NCI-H82 (cell line): Measurements from ENCODE around the gene NOP58.
A peak's percentile ranks its signal among the peaks of the same experiment; 100 is the strongest.
"Not testable (repeated sequence)": the region's sequence is repeated elsewhere in the genome, so short reads cannot be mapped to it uniquely, and the experiment has no call there.

ENCODE experiments used
- DNase-seq: peaks from one replicate; lab custom pipeline; 2025; lab: John Stamatoyannopoulos, UW

NOP58 gene, protein sequence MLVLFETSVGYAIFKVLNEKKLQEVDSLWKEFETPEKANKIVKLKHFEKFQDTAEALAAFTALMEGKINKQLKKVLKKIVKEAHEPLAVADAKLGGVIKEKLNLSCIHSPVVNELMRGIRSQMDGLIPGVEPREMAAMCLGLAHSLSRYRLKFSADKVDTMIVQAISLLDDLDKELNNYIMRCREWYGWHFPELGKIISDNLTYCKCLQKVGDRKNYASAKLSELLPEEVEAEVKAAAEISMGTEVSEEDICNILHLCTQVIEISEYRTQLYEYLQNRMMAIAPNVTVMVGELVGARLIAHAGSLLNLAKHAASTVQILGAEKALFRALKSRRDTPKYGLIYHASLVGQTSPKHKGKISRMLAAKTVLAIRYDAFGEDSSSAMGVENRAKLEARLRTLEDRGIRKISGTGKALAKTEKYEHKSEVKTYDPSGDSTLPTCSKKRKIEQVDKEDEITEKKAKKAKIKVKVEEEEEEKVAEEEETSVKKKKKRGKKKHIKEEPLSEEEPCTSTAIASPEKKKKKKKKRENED

DNA sequence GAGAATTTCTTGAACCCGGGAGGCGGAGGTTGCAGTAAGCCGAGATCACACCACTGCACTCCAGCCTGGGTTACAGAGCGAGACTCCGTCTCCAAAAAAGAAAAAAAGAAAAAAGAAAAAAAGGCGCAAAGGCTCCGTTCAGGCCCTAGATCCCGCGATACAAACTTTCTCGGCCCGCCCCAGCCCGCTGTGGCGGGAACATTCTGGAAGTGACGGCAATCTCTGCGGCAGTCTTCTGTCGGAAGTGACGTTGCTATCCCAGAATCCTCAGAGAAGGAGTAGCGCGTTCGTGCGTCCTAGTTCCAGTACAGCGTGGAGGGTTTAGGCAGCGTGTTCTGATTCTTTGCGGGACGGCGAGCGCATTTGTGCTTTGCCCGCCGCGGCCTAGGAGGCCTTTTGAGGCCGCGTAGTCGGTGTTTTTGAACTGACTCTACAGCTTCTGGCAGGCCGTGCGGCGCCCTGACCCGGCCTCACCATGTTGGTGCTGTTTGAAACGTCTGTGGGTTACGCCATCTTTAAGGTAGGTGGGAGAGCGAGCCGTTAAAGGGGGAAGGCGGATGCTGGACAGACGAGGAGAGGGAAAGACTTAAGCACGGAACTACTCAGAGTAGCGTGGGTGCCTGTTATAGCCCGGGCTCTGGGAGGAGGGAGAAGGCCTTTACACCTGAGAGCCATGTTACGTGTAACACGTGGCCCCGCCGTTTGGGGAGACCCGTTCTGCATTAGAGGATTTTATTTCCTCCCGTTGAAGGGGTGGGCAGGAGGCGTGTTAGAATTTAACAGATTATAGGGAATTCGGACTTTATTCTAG, at the start of gene NOP58:
NOP58 (plus strand) TSS at position 297 of the 811 bp plus-strand sequence; CDS start at position 476, 179 bp downstream.
- DNase-seq, result peak; percentile 98

DNA sequence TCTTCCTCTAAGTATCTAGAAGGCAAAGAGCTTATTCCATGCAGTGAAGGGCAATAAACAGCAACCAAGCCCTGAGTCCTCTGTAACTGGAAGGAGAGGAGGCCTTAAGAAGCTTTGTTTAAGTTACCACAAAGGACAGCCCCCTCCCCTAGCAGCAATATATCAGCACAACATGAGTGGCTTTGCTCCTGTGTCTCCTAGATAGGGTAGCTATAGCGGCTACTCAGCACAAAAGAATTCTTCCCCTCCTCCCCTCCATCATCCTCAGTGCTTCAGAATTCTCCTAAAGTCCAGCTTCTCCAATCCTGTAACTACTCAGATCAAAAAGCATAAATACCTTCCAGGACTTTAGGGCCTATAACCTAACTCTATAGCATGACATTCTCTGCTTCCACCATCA, 43.7 kb upstream of the NOP58 start:
- DNase-seq, result peak; percentile 36

DNA sequence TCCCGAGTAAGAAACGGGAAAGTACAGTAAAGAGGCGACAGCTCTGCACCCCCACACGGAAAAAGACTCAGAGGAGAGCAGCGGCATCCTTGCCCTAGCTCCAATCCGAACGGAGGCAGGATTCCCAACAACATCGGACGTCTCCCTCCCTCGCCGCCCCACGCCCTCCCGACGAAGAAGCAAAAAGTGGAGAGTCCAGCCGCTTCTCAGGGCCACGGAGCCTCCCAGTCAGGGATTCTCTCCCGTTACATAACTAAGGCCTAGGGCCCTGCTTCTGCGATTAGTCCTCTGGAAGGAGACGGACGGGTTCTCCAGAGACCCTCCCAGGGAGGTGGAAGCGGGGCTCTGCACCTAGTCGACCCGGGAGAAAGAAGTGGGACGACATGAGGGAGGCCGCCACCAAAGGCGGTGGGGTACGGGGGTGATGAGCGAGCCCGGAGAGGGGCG, 27.8 kb upstream of the NOP58 start:
- DNase-seq, result peak; percentile 70

DNA sequence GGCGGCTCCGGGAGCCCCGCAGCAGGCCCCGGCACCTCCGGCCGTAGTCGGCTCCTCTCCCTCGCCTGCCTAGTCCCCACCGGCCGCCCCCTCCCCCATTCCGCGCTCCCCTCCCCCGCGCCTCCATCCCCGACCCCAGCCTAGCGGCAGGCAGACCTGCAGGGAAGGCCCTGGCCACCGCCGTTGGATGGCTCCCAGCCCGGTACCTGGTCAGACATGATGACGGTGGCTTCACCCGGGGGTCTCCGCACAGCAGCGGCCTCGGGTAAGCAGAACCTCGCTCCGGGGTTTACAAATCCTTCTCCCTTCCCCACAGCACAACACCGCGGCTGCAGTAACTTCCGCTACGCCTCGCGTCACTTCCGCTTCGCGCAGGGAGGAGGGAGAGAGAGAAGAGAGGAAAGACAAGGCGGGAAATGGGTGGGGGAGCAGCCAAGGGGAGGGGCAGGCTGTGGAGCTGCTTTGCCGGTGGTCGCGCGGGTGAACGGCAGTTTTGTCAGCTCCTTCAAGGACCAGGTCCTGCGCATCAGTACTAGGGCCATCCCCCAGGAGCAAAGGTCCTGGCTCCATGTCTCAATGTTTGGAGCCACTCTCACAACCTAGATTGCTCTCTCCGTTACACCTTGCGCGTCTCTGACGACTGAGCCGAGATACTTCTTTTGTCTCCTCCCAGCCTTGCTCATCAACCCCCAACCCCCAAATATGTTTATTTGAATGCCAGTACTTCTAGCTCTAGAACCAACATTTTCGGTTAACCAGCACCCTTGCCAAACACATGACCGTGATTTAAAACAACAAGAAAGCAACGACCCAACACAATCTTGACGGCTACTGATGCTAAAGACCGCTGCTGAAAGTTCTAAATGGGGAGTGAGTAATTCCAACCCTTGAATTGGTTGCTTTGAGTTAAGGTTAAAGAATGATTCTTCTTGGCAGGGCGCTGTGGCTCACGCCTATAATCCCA, 27.0 kb upstream of the NOP58 start, which contains the start of gene SUMO1:
SUMO1 (minus strand) TSS at position 364 of the 964 bp plus-strand sequence; CDS start at position 218, 146 bp downstream.
- peak; percentile 98 for DNase-seq

DNA sequence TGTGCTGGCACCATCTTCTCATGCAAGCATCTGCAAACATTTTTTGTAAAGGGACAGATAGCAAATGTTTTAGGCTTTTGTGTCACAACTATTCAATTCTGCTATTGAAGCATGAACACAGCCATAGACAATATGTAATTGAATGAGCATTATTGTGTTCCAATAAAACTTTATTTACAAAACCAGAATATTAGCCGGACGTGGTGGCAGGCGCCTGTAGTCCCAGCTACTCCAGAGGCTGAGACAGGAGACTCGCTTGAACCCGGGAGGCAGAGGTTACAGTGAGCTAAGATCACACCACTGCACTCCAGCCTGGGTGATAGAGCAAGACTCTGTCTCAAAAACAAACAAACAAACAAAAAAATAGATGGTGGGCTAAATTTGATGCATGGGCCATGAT, 17.9 kb upstream of the NOP58 start:
- DNase-seq, result not testable (repeated sequence)

DNA sequence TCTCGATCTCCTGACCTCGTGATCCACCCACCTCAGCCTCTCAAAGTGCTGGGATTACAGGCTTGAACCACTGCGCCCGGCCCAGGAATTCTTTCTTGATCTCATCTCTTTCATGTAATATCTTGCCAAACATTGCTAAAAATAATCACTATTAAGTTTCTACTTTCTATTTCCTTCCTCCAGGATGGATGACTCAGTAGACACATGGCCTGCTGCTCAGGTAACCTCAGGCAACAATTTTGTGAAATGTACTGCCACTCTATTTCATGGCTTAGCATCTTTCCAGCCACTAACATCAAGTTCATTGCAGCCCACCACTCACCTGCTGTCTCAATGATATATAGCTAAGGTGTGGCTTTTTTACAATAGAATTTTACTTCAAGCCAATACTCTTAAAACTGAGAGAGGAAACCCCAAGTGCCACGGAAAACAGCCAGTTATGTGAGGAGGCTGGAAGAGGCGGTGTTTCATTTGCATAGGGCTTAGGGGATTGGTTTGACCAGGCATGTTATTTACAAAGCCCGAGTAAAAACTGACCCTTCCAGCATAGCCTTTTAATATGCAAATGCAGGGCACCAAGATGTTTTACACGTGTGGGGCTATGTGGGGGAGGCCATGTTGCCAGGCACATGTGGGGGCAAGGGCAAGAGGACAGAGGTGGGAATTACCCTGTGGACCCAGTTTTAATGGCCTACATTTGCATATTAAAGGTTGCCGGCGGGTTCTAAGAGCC, 15.9 kb upstream of the NOP58 start:
- DNase-seq, result no peak

DNA sequence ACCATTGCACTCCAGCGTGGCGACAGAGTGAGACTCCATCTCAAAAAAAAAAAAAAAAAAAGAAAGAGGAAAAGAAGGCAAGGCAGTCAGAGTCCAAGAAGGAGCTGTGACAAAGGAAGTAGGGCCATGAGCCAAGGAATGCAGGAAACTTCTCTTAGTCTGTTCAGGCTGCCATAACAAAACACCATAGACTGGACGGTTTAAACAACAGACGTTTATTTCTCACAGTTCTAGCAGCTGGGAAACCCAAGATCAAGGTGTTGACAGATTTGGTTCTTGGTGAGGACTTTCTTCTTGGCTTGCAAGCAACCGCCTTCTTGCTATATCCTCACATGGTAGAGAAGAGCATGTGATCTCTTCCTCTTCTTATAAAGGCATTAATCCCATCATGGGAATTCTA, 14.1 kb upstream of the NOP58 start:
- DNase-seq, result no peak

DNA sequence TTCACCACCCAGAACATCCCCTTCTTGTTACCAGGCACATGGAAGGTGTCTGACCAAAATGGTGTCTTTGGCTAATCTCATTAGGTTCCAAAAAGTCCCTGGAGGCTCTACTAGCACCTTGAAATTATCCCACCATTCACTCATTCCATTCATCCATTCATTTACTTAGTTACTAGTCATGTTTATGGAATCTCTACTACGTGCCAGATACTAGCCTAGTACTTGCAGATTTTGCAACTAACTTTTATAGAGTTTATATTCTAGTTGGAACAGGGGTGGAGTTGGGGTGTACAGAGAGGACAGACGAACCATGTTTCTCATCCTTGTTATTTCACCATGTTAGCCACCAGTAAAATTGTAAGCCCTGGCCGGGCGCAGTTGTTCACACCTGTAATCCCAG, 4.0 kb upstream of the NOP58 start:
- peak; percentile 11 for DNase-seq

DNA sequence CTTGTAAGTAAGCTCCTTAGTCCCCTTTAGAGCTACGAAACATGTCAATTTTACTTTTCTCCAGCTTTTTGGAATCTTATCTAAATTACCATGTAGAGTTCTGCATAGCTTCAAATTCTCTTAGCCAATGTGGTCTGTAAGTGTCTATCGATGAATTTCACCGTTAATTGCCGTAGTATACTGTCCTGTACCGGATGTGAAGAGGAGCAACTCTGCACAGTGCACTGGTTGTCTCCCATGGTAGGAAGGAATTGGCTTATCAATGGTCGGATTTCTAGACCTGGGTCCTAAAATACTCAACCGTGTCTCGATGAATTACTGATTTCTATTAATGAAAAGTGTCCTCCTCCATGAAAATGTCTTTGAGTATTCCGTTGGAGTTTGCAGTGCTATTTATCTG, 1.9 kb downstream of the NOP58 start:
- peak; percentile 36 for DNase-seq

DNA sequence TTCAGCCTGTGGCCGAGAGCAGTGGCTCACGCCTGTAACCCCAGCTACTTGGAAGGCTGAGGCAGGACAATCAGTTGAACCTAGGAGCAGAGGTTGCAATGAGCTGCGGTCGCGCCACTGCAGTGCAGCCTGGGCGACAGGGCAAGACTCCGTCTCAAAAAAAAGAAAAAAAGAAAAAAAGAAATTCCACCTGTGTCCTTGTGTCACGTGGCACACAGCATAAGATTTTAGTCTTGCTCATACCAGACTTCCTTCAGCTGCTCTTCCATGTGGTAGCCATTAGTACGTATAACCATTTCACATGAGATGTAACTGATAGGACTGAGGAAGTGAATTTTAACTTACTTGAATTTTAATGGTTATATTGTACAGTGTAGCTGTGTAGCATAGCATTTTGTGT, 4.0 kb downstream of the NOP58 start:
- no peak for DNase-seq

DNA sequence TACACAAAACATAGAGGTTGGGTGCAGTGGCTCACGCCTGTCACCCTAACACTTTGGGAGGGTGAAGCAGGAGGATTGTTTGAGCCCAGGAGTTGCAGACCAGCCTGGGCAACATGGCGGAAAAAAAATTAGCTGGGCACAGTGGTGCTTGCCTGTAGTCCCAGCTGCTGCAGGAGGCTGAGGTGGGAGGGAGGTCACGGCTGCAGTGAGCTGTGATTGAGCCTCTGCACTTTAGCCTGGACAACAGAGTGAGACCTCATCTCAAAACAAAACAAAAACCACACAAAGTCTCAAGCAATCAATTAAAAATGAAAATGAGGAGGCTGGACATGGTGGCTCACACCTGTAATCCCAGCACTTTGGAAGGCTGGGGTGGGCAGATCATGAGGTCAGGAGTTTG, 4.9 kb downstream of the NOP58 start:
- no peak for DNase-seq

DNA sequence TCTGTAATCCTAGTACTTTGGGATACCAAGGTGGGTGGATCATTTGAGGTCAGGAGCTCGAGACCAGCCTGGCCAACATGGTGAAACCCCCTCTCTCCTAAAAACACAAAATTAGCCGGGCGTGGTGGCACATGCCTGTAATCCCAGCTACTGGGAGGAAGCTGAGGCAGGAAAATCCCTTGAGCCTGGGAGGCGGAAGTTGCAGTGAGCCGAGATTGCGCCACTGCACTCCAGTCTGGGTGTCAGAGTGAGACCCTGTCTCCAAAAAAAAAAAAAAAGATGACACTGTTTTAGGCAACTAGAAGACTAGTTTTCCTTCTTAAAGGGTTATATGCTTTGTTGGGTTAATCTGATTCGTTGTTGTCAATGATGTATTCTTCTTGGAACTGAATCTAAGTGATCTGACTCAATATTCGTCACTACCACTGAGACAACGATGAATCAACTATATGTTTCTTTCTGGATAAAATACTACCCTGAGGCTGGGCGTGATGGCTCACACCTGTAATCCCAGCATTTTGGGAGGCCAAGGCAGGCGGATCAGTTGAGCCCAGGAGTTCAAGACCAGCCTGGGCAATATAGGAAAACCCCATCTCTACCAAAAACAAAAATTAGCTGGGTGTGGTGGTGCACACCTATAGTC, 10.6 kb downstream of the NOP58 start:
- DNase-seq, result not testable (repeated sequence)

DNA sequence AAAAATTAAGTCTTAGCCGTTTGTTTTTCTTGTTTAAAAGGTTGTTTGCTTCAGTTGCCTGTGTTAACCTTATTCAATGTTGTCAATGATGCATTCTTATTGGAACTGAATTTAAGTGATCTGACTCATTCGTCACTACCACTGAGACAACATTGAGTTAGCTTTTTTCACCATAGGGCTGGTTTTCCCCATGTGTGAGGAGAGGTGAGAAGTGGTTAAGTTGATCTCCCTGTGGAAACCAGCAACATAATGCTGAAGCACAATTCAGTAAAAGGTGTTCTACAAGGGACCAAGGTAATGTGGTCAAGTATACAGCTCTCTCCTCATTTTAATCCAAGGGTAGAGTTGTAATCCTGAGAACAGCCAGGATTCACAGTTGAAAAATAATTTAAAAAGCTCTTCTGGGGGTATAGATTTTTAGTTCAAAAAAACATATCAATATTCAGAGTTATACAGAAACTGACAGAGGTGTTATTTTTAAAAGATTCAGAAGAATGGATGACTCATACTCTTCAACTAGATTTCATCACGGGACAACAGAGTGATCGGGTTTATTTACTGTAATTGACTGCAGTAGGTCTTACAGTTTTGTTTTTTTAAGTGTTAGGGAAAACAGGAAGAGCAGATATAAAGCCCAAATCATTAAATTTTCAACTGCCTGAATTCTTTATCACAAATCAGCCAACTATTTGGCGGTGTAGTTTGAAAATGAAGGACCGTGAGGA, 12.6 kb downstream of the NOP58 start:
- DNase-seq, result no peak

DNA sequence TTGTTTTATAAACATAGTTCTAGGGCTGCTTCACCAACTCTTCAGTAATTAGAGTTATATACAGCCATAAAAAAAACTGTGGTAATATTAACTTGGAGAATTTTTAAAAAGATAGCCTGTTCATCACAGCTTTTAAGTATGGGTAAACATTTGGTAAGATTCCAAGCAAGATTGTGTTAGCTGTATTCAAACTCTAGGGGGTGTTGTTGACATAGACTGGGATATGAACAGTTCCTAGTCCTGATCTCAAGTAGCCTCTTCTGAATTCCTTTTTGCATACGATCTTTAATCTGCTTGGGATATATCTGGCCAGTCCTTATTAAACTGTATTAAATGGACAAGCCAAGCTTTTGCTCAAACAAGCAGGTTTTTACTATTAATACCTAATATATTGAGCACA, 13.4 kb downstream of the NOP58 start:
- DNase-seq, result peak; percentile 49

DNA sequence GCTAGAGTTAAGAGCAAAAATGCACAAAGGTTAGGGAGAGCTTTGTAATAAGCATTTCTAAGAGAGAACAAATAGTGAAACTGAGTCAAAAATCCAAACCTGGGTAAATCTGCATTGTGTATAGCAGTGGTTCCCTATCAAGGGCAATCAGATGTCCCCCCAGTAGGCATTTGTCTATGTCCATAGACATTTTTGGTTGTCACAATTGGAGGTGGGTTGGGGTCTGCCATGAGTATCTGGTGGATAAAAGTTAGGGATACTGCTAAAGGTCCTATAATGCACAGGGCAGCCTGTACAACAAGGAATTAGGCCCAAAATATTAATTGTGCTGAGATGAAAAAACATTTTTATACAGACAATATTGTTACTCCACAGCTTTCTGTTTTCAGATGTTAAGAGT, 21.0 kb downstream of the NOP58 start:
- no peak for DNase-seq

DNA sequence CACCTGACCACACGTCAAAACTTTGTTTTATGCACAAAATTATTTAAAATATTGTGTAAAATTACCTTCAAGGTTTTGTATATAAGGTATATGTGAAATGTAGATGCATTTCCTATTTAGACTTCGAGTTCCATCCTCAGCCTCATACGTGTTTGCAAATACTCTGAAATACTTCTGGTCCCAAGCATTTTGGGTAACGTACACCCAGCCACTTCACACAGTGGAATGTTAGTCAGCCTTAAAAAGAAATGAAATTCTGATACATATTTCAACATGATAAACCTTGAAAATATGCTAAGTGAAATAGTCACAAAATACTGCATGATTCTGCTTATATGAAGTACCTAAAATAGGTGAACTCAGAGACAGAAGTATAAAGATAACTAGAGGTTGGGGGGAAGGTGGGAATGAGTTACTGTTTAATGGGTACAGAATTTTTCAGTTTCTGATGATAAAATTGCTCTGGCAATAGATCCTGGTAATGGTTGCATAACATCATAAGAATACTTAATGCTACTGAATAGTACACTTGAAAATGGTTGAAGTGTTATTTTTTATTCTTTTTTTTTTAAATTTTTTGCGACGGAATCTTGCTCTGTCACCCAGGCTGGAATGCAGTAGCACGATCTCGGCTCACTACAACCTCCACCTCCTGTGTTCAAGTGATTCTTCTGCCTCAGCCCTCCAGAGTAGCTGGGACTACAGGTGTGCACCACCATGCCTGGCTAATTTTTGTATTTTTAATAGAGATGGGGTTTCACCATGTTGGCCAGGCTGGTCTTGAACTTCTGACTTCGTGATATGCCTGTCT, 24.0 kb downstream of the NOP58 start:
- DNase-seq, result no peak

DNA sequence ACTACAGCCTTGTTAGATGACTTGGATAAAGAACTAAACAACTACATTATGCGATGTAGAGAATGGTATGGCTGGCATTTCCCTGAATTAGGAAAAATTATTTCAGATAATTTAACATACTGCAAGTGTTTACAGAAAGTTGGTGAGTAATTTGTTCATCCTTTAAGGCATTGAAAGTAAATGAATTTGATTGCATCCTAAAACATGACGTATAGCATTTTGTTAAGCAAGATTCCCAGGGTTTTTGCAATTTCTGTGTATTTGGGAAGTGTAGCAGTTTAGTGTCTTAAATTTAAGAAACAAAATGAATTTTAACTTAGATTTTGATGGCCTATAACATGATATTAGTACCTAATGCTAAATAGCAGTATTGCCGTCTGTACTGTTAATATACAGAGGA, 24.8 kb downstream of the NOP58 start:
- no peak for DNase-seq

DNA sequence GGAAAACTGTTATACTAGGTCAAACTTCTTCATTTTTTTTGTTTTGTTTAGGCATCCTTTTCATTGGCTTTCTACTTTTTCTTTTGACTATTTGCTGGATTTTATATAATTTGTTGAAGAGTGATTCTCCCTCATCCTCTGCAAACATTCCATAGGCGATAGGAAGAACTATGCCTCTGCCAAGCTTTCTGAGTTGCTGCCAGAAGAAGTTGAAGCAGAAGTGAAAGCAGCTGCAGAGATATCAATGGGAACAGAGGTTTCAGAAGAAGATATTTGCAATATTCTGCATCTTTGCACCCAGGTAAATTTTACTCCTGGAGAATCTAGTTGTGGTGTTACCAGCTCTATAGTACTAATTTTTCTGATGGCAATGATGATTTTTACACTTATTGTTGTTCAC, 25.4 kb downstream of the NOP58 start:
- DNase-seq, result no peak

DNA sequence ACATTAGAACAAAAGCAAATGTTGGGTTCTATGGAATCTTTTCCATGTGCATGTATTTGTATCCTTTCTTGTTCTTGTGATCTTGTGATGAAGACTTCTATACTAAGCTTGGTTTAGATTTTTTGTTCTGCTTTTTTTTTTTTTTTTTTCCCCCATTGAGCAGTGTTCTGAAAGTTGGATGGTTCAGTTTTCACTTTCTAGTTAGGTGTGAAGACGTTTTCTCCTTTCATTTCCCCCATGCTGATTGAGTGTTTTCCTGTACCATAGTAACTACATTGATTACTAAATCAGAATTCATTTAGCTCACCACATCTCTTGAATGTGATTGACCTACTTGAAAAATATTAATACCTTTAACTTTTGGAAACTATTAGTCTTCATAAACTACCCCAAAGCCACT, 34.1 kb downstream of the NOP58 start:
- no peak for DNase-seq
